Chondrocyte (in vitro differentiated cells): ENCODE results near the gene RHOD. TPM values are rescaled to one million over a fixed set of nuclear protein-coding genes. Genes with fewer than 3 reads are reported as not detected.
A peak's percentile ranks its signal among the peaks of the same experiment; 100 is the strongest.

ENCODE experiments used
- DNase-seq: peaks from one replicate; pipeline ENCODE4 v3.0.0; 2021; ENCODE audit warnings: mixed read lengths, low spot score
- H3K27ac Mint-ChIP-seq: one replicate; pipeline ENCODE4 v1.8.0; 2021; ENCODE audit warnings: mild to moderate bottlenecking, moderate library complexity, mixed read lengths; ENCODE audit not compliant: unreplicated experiment
- H3K27me3 Mint-ChIP-seq: 2 replicates; pipeline ENCODE4 v1.8.0; 2021; ENCODE audit warnings: low read depth, mixed read lengths
- H3K36me3 Mint-ChIP-seq: 2 replicates; pipeline ENCODE4 v1.8.0; 2021; ENCODE audit warnings: low read depth, mixed read lengths
- H3K4me1 Mint-ChIP-seq: 2 replicates; pipeline ENCODE4 v1.8.0; 2021; ENCODE audit warnings: low read depth, mild to moderate bottlenecking, mixed read lengths
- H3K4me3 Mint-ChIP-seq: one replicate; pipeline ENCODE4 v1.8.0; 2021; ENCODE audit warnings: mild to moderate bottlenecking, moderate library complexity, mixed read lengths; ENCODE audit not compliant: unreplicated experiment
- H3K9me3 Mint-ChIP-seq: 2 replicates; pipeline ENCODE4 v1.8.0; 2021; ENCODE audit warnings: low read depth, mixed read lengths
- total RNA-seq: library from RNA; stranded (reverse); gene quantifications from 3 replicates; pipeline ENCODE4 v1.2.1, GENCODE V29; 2021
- TF ChIP-seq, protein P1 (sequence below): fragments of 200-600 bp; sonication (generic); IDR thresholded peaks from 2 replicates; pipeline ENCODE4 v1.5.0; 2021; ENCODE audit warnings: antibody characterized with exemption, mild to moderate bottlenecking, moderate library complexity

The RHOD gene
- total RNA-seq, 1 donor from 2014 or later, result 26.0 TPM

DNA sequence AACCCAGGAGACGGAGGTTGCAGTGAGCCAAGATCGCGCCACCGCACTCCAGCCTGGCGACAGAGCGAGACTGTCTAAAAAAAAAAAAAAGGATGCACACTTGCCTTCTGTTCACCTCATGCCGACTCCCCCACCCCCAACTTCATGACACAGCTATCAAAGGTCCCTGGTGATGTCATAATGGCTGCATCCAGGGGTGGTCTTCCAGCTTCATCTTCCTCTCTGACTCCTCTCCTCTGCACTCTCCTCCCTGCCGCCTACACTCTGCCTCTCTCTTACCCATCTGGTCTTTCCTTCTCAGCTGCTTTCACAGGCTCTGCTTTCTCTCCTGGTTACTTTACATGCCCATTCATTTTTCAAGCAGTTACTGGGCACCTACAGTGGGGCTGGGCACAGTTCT lies 46.0 kb downstream of the RHOD start:
- H3K4me1 Mint-ChIP-seq, result no peaks in the 10 kb centered on the region
- no peaks in the 10 kb centered on the region for H3K36me3 Mint-ChIP-seq
- H3K4me3 Mint-ChIP-seq, result no peak overlapping the region
- DNase-seq, result no peak
- no peak overlapping the region for H3K27ac Mint-ChIP-seq
- H3K9me3 Mint-ChIP-seq, result no peaks in the 10 kb centered on the region
- TF ChIP-seq, protein P1, sequence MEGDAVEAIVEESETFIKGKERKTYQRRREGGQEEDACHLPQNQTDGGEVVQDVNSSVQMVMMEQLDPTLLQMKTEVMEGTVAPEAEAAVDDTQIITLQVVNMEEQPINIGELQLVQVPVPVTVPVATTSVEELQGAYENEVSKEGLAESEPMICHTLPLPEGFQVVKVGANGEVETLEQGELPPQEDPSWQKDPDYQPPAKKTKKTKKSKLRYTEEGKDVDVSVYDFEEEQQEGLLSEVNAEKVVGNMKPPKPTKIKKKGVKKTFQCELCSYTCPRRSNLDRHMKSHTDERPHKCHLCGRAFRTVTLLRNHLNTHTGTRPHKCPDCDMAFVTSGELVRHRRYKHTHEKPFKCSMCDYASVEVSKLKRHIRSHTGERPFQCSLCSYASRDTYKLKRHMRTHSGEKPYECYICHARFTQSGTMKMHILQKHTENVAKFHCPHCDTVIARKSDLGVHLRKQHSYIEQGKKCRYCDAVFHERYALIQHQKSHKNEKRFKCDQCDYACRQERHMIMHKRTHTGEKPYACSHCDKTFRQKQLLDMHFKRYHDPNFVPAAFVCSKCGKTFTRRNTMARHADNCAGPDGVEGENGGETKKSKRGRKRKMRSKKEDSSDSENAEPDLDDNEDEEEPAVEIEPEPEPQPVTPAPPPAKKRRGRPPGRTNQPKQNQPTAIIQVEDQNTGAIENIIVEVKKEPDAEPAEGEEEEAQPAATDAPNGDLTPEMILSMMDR, result no peak
- H3K27me3 Mint-ChIP-seq, result no peaks in the 10 kb centered on the region

DNA sequence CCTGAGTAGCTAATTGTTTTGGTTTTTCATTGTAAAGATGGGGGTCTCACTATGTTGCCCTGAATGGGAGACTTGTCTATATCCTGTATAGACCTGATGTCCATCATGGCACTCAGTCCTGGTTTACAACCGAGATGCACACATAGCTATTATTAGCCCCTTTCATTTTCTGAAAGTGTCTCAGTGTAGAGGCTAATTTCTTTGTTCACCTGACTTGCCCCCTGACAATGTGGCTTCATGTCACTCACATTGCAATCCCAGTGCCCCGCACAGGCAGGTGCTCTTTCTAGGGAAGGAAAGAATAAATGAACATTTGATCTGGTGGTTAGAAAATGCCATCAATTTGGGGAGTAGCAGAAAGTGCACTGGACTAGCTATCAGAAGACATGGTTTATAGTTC lies 49.3 kb downstream of the RHOD start:
- Mint-ChIP-seq H3K27ac (no peak overlapping the region), H3K36me3 (no peaks in the 10 kb centered on the region), H3K9me3 (no peaks in the 10 kb centered on the region), H3K4me3 (no peak overlapping the region), H3K27me3 (no peaks in the 10 kb centered on the region), H3K4me1 (peaks cover 3% of the 10 kb centered on the region)
- TF ChIP-seq, protein P1, result no peak
- no peak for DNase-seq

- no peak for DNase-seq
- H3K4me3 Mint-ChIP-seq, result no peak overlapping the region
- no peaks in the 10 kb centered on the region for H3K27me3 Mint-ChIP-seq
- no peaks in the 10 kb centered on the region for H3K36me3 Mint-ChIP-seq
- TF ChIP-seq, protein P1, result no peak
- no peak overlapping the region for H3K27ac Mint-ChIP-seq
- H3K4me1 Mint-ChIP-seq, result peaks cover 6% of the 10 kb centered on the region
- H3K9me3 Mint-ChIP-seq, result no peaks in the 10 kb centered on the region
Measured at GRCh38 chr11:67111261-67111660, 54.6 kb downstream of the RHOD start.

DNA sequence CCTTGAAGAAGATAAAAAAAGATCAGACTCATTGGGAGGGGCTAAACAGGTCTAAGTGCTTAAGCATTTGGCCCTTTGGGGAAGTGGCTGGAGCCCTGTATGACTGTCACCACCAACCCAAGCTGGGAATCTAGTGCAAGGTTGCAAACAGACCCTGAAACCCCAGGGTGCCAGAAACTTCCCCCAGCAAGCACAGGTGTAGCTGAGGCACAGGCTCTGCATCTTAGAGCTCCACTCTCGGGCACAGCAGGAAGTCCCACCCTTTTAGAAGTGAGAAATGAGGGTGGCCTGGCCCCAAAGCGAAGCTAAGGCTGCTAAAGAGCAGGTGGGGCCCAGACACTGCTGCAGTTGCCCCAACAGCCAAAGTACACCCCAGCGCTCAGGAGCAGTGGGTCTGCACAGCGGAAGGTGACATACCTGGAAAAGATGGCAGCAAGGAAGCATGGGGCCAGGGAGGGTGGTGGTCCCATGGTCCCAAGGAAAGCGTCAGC lies 56.6 kb downstream of the RHOD start:
- H3K4me3 Mint-ChIP-seq, result no peak overlapping the region
- no peaks in the 10 kb centered on the region for H3K27me3 Mint-ChIP-seq
- H3K36me3 Mint-ChIP-seq, result no peaks in the 10 kb centered on the region
- TF ChIP-seq, protein P1, result no peak
- no peak overlapping the region for H3K27ac Mint-ChIP-seq
- peaks cover 9% of the 10 kb centered on the region for H3K4me1 Mint-ChIP-seq
- peak; percentile 55 for DNase-seq
- H3K9me3 Mint-ChIP-seq, result no peaks in the 10 kb centered on the region

GRCh38 chr11:67114275-67114896 lies 57.7 kb downstream of the RHOD start:
- Mint-ChIP-seq H3K27me3 (no peaks in the 10 kb centered on the region), H3K36me3 (no peaks in the 10 kb centered on the region), H3K9me3 (no peaks in the 10 kb centered on the region), H3K4me1 (peaks cover 6% of the 10 kb centered on the region), H3K27ac (no peak overlapping the region), H3K4me3 (no peak overlapping the region)
- peak; percentile 68 for DNase-seq
- TF ChIP-seq, protein P1, result no peak
